NCI-H82 treated with DMSO at 0.1 percent for 48 hours (cell line): ENCODE measurements around the gene PLEKHA7.
"Not testable (repeated sequence)": the region's sequence is repeated elsewhere in the genome, so short reads cannot be mapped to it uniquely, and the experiment has no call there.

Experiments
- DNase-seq: peaks from one replicate; lab custom pipeline; 2025; ENCODE audit not compliant: unreplicated experiment; lab: John Stamatoyannopoulos, UW

The PLEKHA7 gene

GRCh38 chr11:16918543-16919182, 95.6 kb downstream of the PLEKHA7 start:
- not testable (repeated sequence) for DNase-seq

GRCh38 chr11:16917941-16918340, 96.3 kb downstream of the PLEKHA7 start:
- DNase-seq: no peak

GRCh38 chr11:16912692-16913111, 101.5 kb downstream of the PLEKHA7 start:
- DNase-seq: no peak

- DNase-seq: no peak
These were observed 102.6 kb downstream of the PLEKHA7 start for GRCh38 chr11:16911658-16912057.

- no peak for DNase-seq
These were observed 103.0 kb downstream of the PLEKHA7 start for GRCh38 chr11:16911186-16911585.

GRCh38 chr11:16909359-16910035, 104.7 kb downstream of the PLEKHA7 start:
- no peak for DNase-seq

GRCh38 chr11:16905375-16905774, 108.8 kb downstream of the PLEKHA7 start:
- DNase-seq: peak; percentile 65

GRCh38 chr11:16904761-16905160, 109.5 kb downstream of the PLEKHA7 start:
- not testable (repeated sequence) for DNase-seq

GRCh38 chr11:16902781-16903378, 111.3 kb downstream of the PLEKHA7 start:
- no peak for DNase-seq

GRCh38 chr11:16902182-16902581, 112.0 kb downstream of the PLEKHA7 start:
- no peak for DNase-seq

- DNase-seq: no peak
These were observed 113.7 kb downstream of the PLEKHA7 start for GRCh38 chr11:16900491-16900890.

- DNase-seq: no peak
These were observed 114.4 kb downstream of the PLEKHA7 start for GRCh38 chr11:16899708-16900303.

GRCh38 chr11:16898274-16898985, 115.8 kb downstream of the PLEKHA7 start:
- no peak for DNase-seq

GRCh38 chr11:16897470-16898061, 116.6 kb downstream of the PLEKHA7 start:
- DNase-seq: no peak

GRCh38 chr11:16896729-16897469, 117.3 kb downstream of the PLEKHA7 start:
- no peak for DNase-seq

GRCh38 chr11:16895306-16895705, 118.9 kb downstream of the PLEKHA7 start:
- no peak for DNase-seq

GRCh38 chr11:16893456-16894066, 120.7 kb downstream of the PLEKHA7 start:
- no peak for DNase-seq

- no peak for DNase-seq
These were observed 122.2 kb downstream of the PLEKHA7 start for GRCh38 chr11:16891964-16892363.

- DNase-seq: no peak
These were observed 123.0 kb downstream of the PLEKHA7 start for GRCh38 chr11:16891165-16891564.

- no peak for DNase-seq
These were observed 123.8 kb downstream of the PLEKHA7 start for GRCh38 chr11:16890442-16890841.
